Measurements from ENCODE around the gene TMEM91.
"Not testable (repeated sequence)": the region's sequence is repeated elsewhere in the genome, so short reads cannot be mapped to it uniquely, and the experiment has no call there.

The TMEM91 gene

GRCh38 chr19:41341669-41342490, 34.5 kb upstream of the TMEM91 start:
- no peak for TF ChIP-seq CTCF (conservative IDR thresholded peaks at IDR 0.05; ENCODE audit: low read depth, low read length)
- no peak overlapping the region for H3K4me3 ChIP-seq (ENCODE audit: low read length)
- DNase-seq (ENCODE audit: low read depth), result no peak

GRCh38 chr19:41344162-41344561, 32.2 kb upstream of the TMEM91 start:
- H3K4me3 ChIP-seq (ENCODE audit: low read length), result no peak overlapping the region
- no peak for DNase-seq (ENCODE audit: low read depth)
- TF ChIP-seq CTCF (conservative IDR thresholded peaks at IDR 0.05; ENCODE audit: low read depth, low read length), result no peak

GRCh38 chr19:41346916-41347315, 29.4 kb upstream of the TMEM91 start:
- DNase-seq (ENCODE audit: low read depth); H3K4me3 ChIP-seq (ENCODE audit: low read length): not testable (repeated sequence)

- no peak for DNase-seq (ENCODE audit: low read depth)
- no peak for TF ChIP-seq CTCF (conservative IDR thresholded peaks at IDR 0.05; ENCODE audit: low read depth, low read length)
- H3K4me3 ChIP-seq (ENCODE audit: low read length), result peak overlapping the region; percentile 73
Measured at GRCh38 chr19:41350735-41351338, 25.5 kb upstream of the TMEM91 start.

GRCh38 chr19:41351339-41352245, 24.7 kb upstream of the TMEM91 start:
- DNase-seq (ENCODE audit: low read depth), result no peak
- no peak for TF ChIP-seq CTCF (conservative IDR thresholded peaks at IDR 0.05; ENCODE audit: low read depth, low read length)
- peak overlapping the region; percentile 73 for H3K4me3 ChIP-seq (ENCODE audit: low read length)

GRCh38 chr19:41352279-41352608, 24.1 kb upstream of the TMEM91 start:
- no peak for TF ChIP-seq CTCF (conservative IDR thresholded peaks at IDR 0.05; ENCODE audit: low read depth, low read length)
- DNase-seq (ENCODE audit: low read depth), result no peak

More at GRCh38 chr19:41352279-41352608, 24.1 kb upstream of the TMEM91 start:
- peak overlapping the region; percentile 73 for H3K4me3 ChIP-seq (ENCODE audit: low read length)
